OCI-LY3 (cell line): ENCODE data around the gene RRP12.

Experiments
- CTCF ChIP-seq: fragments of 200-600, 300-600 bp; sonication (generic); IDR thresholded peaks from 2 replicates; pipeline ENCODE4 v1.5.1; 2014; ENCODE audit warnings: antibody characterized with exemption, low read length, low read depth
- EZH2phosphoT487 ChIP-seq: fragments of 200-600 bp; shearing (Covaris generic); IDR thresholded peaks from 2 replicates; pipeline ENCODE4 v1.6.1; 2018; ENCODE audit warnings: antibody characterized with exemption, mixed run types, low read depth

GRCh38 chr10:97393034-97393573 is 8.0 kb downstream of the RRP12 start:
- no peak for TF ChIP-seq CTCF
- no peak for TF ChIP-seq EZH2phosphoT487
